Fibroblast of the aortic adventitia (primary cell): ENCODE data around the gene EXOG. TPM values are rescaled to one million over a fixed set of nuclear protein-coding genes. Genes with fewer than 3 reads are reported as not detected.
A peak's percentile ranks its signal among the peaks of the same experiment; 100 is the strongest.

Experiments
- DNase-seq: peaks from one replicate; pipeline ENCODE4 v3.0.0-alpha.2; 2010; ENCODE audit warnings: low read depth
- H3K4me3 ChIP-seq: 2 replicates; pipeline ENCODE4 v1.5.1; 2011; ENCODE audit warnings: low read depth, mild to moderate bottlenecking, control low read depth, low read length, moderate library complexity
- CTCF ChIP-seq: IDR thresholded peaks from 2 replicates; pipeline ENCODE4 v1.5.1; 2011; ENCODE audit warnings: mild to moderate bottlenecking, low read length, control low read depth, inconsistent platforms; ENCODE audit not compliant: insufficient read depth
- total RNA-seq: library from RNA; depleted of rRNA; stranded (reverse); fragments of >200 nt; gene quantifications from 2 replicates; pipeline ENCODE4 v1.2.3, GENCODE V29; 2012; ENCODE audit warnings: low replicate concordance

EXOG gene
- total RNA-seq, 1 donor = 14.4 TPM

GRCh38 chr3:38478901-38479300 is 17.2 kb upstream of the EXOG start:
- no peak overlapping the region for H3K4me3 ChIP-seq
- TF ChIP-seq CTCF = no peak
- no peak for DNase-seq

DNA sequence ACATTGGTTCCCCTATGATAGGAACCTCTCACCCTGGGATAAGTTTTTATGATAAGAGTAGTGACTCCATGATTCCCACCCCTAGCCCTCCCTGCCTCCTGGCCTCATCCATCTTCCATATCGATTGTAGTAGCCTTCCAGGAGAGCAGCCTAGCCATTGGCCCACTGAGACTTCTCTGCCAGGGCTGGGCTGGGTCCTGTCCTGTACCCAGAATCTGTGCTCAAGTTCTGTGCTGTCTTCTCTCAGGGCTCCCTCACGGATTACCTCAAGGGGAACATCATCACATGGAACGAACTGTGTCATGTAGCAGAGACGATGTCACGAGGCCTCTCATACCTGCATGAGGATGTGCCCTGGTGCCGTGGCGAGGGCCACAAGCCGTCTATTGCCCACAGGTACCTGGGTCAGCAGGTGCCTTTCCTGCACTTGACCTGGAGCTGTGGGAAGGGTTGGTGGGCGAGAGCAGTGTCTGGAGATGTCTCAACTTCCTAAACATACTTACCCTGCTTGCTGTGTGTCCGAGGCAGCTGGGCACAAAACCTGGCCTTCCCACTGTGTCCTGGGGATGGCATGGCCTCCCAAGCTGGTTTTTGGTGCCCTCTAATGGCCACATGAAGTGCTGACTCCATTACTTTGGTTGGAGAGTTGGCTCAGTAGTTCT is 16.6 kb upstream of the EXOG start:
- no peak overlapping the region for H3K4me3 ChIP-seq
- TF ChIP-seq CTCF = peak; percentile 95
- peak; percentile 72 for DNase-seq

DNA sequence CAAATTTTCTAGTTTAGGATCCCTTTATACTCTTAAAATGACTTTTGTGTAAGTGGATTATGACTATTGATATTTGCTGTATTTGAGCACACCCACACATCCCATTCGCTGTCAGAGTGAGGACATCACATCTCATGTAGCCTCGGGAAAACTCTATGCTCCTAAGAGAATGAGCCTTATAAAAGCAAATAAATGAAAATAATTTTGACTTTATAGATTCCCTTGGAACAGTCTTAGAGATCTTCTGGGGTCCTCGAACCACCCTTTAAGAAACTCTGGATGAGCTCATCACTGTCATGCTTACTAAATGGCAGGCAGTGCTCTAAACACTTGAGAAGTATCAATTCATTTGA is 16.1 kb upstream of the EXOG start:
- no peak for TF ChIP-seq CTCF
- DNase-seq = no peak

DNA sequence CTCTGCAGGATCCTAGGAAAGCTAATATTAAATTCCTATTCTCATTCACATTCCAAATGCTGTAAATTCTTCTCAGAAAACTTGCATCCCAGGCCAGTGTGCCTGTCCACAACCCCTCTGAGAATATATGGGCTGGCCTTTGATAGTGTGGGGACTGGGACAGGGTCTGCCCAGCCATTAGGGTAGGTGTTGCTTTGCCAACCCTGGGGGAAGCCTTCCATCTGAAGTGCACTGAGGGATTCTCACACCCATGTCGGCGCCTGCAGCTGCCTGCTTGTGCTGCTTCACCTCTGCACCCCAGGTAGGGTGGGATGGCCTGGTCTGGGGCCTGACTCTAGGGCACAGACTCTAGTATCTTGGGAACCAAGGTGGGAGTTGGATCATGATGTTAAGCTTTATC is 15.2 kb upstream of the EXOG start:
- DNase-seq = no peak
- no peak overlapping the region for H3K4me3 ChIP-seq
- no peak for TF ChIP-seq CTCF

More for the DNA sequence above, 16.1 kb upstream of the EXOG start:
- no peak overlapping the region for H3K4me3 ChIP-seq

DNA sequence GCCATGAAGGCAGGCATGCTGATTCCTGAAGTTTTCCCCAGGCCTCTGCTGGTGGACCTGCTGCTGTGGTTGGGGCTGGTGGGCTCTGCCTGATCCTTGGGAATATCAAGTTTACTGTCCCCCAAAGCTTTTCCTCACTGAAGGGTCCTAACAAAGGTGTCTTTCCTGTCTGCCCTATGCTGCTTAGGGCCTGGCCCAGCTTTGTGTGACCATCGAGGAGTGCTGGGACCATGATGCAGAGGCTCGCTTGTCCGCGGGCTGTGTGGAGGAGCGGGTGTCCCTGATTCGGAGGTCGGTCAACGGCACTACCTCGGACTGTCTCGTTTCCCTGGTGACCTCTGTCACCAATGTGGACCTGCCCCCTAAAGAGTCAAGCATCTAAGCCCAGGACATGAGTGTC is 13.2 kb upstream of the EXOG start:
- TF ChIP-seq CTCF = no peak
- DNase-seq = no peak
- H3K4me3 ChIP-seq = no peak overlapping the region

GRCh38 chr3:38487323-38487722 is 8.8 kb upstream of the EXOG start:
- no peak for TF ChIP-seq CTCF
- DNase-seq = no peak

DNA sequence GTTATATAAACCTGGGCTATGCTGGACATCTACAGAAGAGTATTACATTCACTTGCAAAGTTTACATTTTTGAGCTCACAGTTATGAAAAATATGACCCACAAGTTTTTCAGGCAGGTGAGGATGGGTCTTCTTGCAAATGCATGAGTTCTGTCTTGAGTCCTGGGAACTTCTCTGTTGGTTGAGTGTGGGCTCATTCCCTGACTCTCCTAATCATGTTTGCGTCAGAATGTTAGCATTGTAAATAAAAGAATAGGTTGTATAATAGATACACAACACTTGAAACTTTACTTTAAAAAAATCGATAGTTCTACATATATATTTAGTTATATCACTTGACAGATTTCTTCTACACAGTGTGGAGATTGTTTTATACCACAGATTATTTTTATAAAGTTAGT is 7.2 kb upstream of the EXOG start:
- H3K4me3 ChIP-seq = no peak overlapping the region
- no peak for TF ChIP-seq CTCF
- no peak for DNase-seq

More at GRCh38 chr3:38487323-38487722, 8.8 kb upstream of the EXOG start:
- H3K4me3 ChIP-seq = no peak overlapping the region
